Colonic mucosa (tissue), 4 donors: ENCODE results near the gene WDR75. TPM values are rescaled to one million over a fixed set of nuclear protein-coding genes. Genes with fewer than 3 reads are reported as not detected.

Experiments used
- DNase-seq: peaks from one replicate; pipeline ENCODE4 v3.0.0-alpha.2; 2020
- H3K27ac ChIP-seq: fragments of 200-600 bp; one replicate; pipeline ENCODE4 v1.8.0; 2021
- H3K27me3 ChIP-seq: fragments of 200-600 bp; one replicate; pipeline ENCODE4 v1.8.0; 2021
- H3K36me3 ChIP-seq: fragments of 200-600 bp; one replicate; pipeline ENCODE4 v1.8.0; 2021
- H3K4me1 ChIP-seq: fragments of 200-600 bp; one replicate; pipeline ENCODE4 v1.8.0; 2021; ENCODE audit warnings: mild to moderate bottlenecking
- H3K4me3 ChIP-seq: fragments of 200-600 bp; one replicate; pipeline ENCODE4 v1.8.0; 2021
- H3K9ac ChIP-seq, 2 donors: one replicate each; pipeline ENCODE4 v1.7.0; 2013; ENCODE audit warnings: control low read depth in 2 of 2, low read depth in 2 of 2, low read length in 2 of 2
- H3K9me3 ChIP-seq: fragments of 200-600 bp; one replicate; pipeline ENCODE4 v1.8.0; 2021
- intact Hi-C: fragments of 100-400 bp; cut with DNase I; formaldehyde crosslinking; loops from one replicate; pipeline ENCODE4 v1.14.1; 2022
- total RNA-seq, 2 donors: library from RNA; stranded (reverse); fragmentation: NEBNext Ultra II Directional in 1 of 2; extraction: Animal tissue kit (Norgen Biotek cat#: 25700) in 1 of 2; gene quantifications; one replicate each; pipeline ENCODE4 v1.2.1, GENCODE V29; 2021
- TF ChIP-seq, protein P1 (sequence below): fragments of 200-600 bp; IDR thresholded peaks from one replicate; pipeline ENCODE4 v1.8.0; 2022; ENCODE audit warnings: antibody characterized with exemption, mild to moderate bottlenecking
- donor health status: healthy.
- donor health status: DM: no; HTN: no; CAD: no.
- donor health status: DM: no; HTN: no; CAD: no.

Gene WDR75
- total RNA-seq, 2 donors from 2014 or later = 19.0 to 21.4 TPM

GRCh38 chr2:189512879-189513278, 71.6 kb downstream of the WDR75 start:
- no peaks in the 10 kb centered on the region for H3K27me3 ChIP-seq
- H3K36me3 ChIP-seq = no peaks in the 10 kb centered on the region

DNA sequence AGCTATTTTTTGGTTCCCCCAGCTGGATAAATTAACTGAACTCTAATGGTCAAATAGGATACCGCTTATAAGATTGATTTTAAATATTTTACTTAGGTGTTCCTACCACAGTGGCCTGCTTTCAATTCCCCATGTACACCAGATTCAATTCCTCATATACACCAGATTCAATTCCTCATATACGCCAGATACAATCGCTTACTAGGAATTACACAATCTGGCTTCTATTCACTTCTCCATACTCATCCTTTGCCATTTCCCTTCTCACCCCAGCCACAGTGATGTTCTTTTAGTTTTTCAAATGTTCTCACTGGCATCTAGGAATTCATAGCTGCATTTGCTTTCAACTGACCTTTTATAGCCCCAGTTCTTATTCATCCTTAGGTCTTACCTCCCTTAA, 72.8 kb downstream of the WDR75 start:
- DNase-seq = no peak
- H3K4me1 ChIP-seq = no peaks in the 10 kb centered on the region
- no peak overlapping the region for H3K9ac ChIP-seq
- H3K27ac ChIP-seq = no peak overlapping the region
- no peaks in the 10 kb centered on the region for H3K27me3 ChIP-seq
- no peak overlapping the region for H3K4me3 ChIP-seq
- H3K36me3 ChIP-seq = no peaks in the 10 kb centered on the region
- TF ChIP-seq, protein P1, sequence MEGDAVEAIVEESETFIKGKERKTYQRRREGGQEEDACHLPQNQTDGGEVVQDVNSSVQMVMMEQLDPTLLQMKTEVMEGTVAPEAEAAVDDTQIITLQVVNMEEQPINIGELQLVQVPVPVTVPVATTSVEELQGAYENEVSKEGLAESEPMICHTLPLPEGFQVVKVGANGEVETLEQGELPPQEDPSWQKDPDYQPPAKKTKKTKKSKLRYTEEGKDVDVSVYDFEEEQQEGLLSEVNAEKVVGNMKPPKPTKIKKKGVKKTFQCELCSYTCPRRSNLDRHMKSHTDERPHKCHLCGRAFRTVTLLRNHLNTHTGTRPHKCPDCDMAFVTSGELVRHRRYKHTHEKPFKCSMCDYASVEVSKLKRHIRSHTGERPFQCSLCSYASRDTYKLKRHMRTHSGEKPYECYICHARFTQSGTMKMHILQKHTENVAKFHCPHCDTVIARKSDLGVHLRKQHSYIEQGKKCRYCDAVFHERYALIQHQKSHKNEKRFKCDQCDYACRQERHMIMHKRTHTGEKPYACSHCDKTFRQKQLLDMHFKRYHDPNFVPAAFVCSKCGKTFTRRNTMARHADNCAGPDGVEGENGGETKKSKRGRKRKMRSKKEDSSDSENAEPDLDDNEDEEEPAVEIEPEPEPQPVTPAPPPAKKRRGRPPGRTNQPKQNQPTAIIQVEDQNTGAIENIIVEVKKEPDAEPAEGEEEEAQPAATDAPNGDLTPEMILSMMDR = no peak
- no peaks in the 10 kb centered on the region for H3K9me3 ChIP-seq
- intact Hi-C loops = no loop called here

More at GRCh38 chr2:189512879-189513278, 71.6 kb downstream of the WDR75 start:
- no peak for DNase-seq
- no peak overlapping the region for H3K27ac ChIP-seq
- H3K4me1 ChIP-seq = no peaks in the 10 kb centered on the region
- intact Hi-C loops = no loop called here
- H3K9me3 ChIP-seq = no peaks in the 10 kb centered on the region
- no peak overlapping the region for H3K4me3 ChIP-seq
- TF ChIP-seq, protein P1 = no peak
- H3K9ac ChIP-seq = no peak overlapping the region

DNA sequence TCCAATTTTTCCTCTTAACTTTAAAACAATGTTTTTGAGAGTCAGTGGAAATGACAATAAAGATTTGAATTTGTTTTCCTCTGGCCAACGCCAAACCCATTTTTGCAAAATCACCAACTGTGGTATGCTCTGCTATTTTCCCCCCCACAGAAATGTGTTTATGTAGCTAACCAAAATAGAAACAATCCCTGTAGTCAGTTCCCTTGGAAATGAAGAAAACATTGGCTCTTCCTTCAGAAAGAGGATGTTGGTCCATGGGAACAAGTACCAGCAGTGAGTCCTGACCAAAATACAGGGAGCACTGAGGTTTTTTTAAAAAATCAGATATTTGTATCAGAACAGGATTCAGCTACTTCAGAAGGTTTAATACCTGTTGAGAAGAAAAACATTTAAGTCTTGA, 74.0 kb downstream of the WDR75 start:
- H3K27ac ChIP-seq = no peak overlapping the region
- no peaks in the 10 kb centered on the region for H3K36me3 ChIP-seq
- TF ChIP-seq, protein P1 = no peak
- no peak overlapping the region for H3K4me3 ChIP-seq
- intact Hi-C loops = no loop called here
- H3K9me3 ChIP-seq = no peaks in the 10 kb centered on the region
- no peaks in the 10 kb centered on the region for H3K4me1 ChIP-seq
- DNase-seq = no peak
- H3K27me3 ChIP-seq = no peaks in the 10 kb centered on the region
- H3K9ac ChIP-seq = no peak overlapping the region

- Histone ChIP-seq H3K4me1 (no peaks in the 10 kb centered on the region), H3K9me3 (no peaks in the 10 kb centered on the region), H3K4me3 (no peak overlapping the region), H3K27ac (no peak overlapping the region), H3K9ac (no peak overlapping the region), H3K27me3 (no peaks in the 10 kb centered on the region), H3K36me3 (no peaks in the 10 kb centered on the region)
- DNase-seq = no peak
- intact Hi-C loops = no loop called here
- TF ChIP-seq, protein P1 = no peak
Observed at GRCh38 chr2:189516546-189516945, 75.3 kb downstream of the WDR75 start.

DNA sequence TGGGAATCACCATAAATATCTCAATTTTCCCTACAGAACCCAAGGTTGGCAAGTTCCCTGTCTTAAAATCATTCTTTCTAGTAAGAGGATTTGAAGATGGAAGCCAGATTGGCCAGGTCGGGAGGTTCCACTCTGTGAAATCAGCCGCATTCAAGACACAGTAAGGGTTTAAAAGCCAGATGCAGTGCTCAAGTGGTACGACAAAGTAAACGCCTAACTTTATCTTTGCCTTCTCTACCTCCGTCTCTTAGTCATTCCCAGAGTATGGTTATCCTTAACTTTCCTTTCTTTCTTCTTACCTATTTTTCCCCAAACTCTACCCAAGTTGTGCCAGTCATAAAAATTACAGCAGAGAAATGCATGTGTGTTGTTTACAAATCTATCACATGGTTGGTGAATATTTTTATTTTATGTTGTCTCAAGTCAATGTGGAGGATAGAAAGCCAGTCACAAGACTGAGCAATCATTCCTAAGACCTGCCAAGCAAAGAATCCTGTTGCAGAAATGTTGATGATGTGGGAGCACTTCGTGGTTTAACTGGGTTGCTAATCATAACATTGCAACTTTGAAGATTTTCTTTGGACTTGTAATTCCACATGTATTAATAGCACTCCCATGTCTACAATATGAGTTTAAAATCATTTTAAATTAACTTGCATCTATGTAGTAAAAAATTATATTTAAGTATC, 76.7 kb downstream of the WDR75 start:
- Histone ChIP-seq H3K36me3 (no peaks in the 10 kb centered on the region), H3K4me3 (no peak overlapping the region), H3K9me3 (no peaks in the 10 kb centered on the region), H3K27me3 (no peaks in the 10 kb centered on the region), H3K27ac (no peak overlapping the region), H3K9ac (no peak overlapping the region), H3K4me1 (peaks cover 4% of the 10 kb centered on the region)
- no peak for DNase-seq
- TF ChIP-seq, protein P1 = no peak
- intact Hi-C loops = no loop called here
